ENCODE results near the gene SPACA7.

- TF ChIP-seq SIN3A (IDR thresholded peaks at IDR 0.05; ENCODE audit: borderline replicate concordance in 2 of 2, control insufficient read depth in 1 of 2, low read depth in 2 of 2, low read length in 2 of 2), result no peak
- TF ChIP-seq TSHZ1 (CRISPR knock-in tag; IDR thresholded peaks at IDR 0.05), result no peak
- no peak for TF ChIP-seq NFYB (IDR thresholded peaks at IDR 0.05; ENCODE audit: extremely low read depth, insufficient read length)
- no peak for TF ChIP-seq POLR2A (conservative IDR thresholded peaks at IDR 0.05)
Measured at GRCh38 chr13:112441226-112441625, 65.1 kb downstream of the SPACA7 start.

All from K562 (cell line).